GM04503 (cell line): ENCODE measurements around the gene COQ7.

Source experiments
- DNase-seq: peaks from one replicate; pipeline ENCODE4 v3.0.0-alpha.2; 2012; ENCODE audit warnings: low read depth

Gene COQ7

GRCh38 chr16:19086322-19087199 is 19.1 kb downstream of the COQ7 start:
- peak; percentile 33 for DNase-seq

DNA sequence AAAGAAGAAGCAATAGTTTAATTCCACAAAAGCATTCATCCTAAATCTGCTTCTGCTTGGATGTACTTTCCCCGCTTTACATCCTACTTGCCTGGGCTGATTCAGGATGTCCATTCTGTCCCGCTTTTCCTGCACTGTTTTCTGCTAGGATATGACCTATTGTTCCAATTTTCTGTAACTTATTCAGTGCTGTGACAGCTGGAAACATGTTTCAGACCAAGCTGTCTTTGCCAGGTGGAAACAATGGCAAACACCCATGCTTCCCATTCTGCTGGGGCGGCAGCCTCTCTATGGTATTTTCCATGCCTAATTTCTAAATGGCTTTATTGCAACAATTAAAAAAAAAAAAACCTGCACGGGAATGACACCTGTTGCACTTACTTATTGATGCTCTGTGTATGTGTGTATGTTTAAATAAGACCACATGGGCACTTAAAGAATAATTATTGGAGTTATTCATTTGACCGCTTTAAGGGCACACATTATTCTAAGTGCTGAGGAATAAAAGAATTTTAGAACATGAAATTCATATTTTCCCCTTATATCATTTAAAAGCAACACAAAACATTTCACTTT is 21.0 kb downstream of the COQ7 start:
- no peak for DNase-seq

- DNase-seq: no peak
These were observed 22.1 kb downstream of the COQ7 start for GRCh38 chr16:19089410-19089955.

DNA sequence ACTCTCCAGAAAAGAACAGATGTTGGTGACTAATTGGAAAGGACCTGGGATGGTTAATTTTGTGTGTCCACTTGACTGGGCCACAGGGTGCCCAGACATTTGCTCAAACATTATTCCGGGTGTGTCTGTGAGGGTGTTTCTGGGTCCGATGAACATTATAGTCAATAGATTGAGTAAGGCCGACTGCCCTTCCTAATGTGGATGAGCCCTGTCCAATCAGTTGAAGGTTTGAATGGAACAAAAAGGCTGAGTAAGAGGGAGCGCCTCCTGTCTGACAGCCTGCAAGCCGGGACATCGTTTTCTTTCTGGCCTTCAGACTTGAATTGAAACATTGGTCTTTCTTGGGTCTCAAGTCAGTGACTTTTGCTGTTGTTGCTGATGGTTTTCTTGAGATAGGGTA is 23.5 kb downstream of the COQ7 start:
- DNase-seq: no peak

- no peak for DNase-seq
These were observed 25.4 kb downstream of the COQ7 start for GRCh38 chr16:19092653-19093410.

GRCh38 chr16:19093631-19094541 is 26.5 kb downstream of the COQ7 start:
- no peak for DNase-seq

DNA sequence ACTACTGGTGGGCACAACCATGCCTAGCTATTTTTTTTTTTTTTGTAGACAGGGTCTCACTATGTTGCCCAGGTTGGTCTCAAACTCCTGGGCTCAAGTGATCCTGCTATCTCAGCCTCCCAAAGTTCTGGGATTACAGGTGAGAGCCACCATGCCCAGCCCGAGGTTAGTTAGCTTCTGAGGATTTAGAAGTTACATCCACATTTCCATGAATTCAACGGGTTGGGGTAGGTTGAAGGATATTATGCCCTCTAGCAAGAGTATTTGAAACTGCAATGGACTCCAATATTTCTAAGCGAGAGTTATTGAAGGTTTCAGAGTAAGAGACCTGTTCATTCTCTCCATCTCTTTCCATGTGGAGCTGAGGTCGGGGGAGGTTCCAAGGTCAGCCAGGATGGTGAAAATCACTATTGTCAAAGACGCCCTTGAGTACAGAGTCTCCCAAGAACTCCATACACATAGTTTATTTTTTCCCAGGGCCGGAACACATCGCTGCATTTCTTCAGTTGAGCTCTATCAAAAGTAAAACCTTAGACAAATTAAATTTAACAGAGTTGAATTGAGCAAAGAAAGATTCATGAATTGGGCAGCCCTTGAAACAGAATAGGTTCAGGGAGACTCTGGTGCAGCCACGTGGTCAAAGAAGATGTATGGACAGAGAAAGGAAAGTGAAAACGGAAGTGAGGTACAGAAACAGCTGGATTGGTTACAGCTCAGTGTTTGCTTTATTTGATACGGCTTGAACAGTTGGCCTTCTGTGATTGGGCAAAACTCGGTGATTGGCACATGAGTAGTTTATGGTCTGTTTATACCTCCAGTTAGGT is 27.3 kb downstream of the COQ7 start:
- no peak for DNase-seq

- no peak for DNase-seq
These were observed 28.2 kb downstream of the COQ7 start for GRCh38 chr16:19095654-19096053.

DNA sequence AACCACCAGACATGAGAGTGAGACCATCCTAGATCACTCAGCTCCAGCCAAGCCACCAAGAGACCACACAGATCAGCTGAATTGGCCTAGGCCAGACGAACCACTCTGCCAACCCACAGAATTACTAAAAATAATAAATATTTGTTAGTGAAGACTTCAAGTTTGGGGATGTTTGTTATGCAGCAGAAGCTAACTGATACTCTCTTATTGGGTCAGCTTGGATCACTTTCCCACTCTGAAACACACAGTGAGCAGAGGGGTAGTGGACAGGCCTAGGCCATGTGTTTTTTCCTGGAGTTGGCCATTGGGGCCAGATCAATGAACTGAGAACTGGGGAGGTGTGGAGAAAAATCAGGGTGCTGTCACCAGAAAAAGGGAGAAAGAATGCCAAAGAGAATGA is 30.8 kb downstream of the COQ7 start:
- DNase-seq: no peak

GRCh38 chr16:19102187-19102872 is 34.9 kb downstream of the COQ7 start:
- no peak for DNase-seq

GRCh38 chr16:19104607-19105006 is 37.2 kb downstream of the COQ7 start:
- no peak for DNase-seq

- no peak for DNase-seq
These were observed 37.7 kb downstream of the COQ7 start for GRCh38 chr16:19105131-19105530.

- no peak for DNase-seq
These were observed 38.6 kb downstream of the COQ7 start for GRCh38 chr16:19105891-19106624.

GRCh38 chr16:19106625-19107020 is 39.2 kb downstream of the COQ7 start:
- no peak for DNase-seq

- DNase-seq: no peak
These were observed 41.2 kb downstream of the COQ7 start for GRCh38 chr16:19108409-19109287.

- no peak for DNase-seq
These were observed 41.9 kb downstream of the COQ7 start for GRCh38 chr16:19109288-19109664.

- DNase-seq: no peak
These were observed 43.3 kb downstream of the COQ7 start for GRCh38 chr16:19110537-19111360.

DNA sequence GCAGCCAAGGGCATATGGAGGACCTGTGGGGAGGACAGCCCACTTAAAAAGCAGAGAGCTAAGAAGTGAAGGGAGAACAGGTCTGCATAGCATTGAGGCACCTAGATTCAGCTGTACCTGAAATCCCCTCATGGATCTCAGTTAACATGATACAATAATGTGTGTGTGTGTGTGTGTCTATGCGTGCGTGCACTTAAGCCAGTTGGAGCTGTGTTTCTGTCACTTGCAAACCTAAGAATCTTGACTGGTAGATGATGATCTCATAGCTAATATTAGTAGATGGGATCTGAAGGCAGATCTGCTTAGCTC is 44.6 kb downstream of the COQ7 start:
- no peak for DNase-seq
